MM.1S (cell line): ENCODE data around the gene PAOX.
A peak's percentile ranks its signal among the peaks of the same experiment; 100 is the strongest.

Experiments used
- DNase-seq: peaks from one replicate; pipeline ENCODE4 v3.0.0-alpha.2; 2015
- H2AFZ ChIP-seq: fragments of 300-600 bp; sonication (generic); 2 replicates; pipeline ENCODE4 v1.6.0; 2016; ENCODE audit warnings: antibody characterized with exemption, low read length
- H3F3A ChIP-seq: fragments of 300-600 bp; sonication (generic); 2 replicates; pipeline ENCODE4 v1.6.1; 2016; ENCODE audit warnings: mild to moderate bottlenecking, antibody characterized with exemption, low read length, moderate library complexity, mixed read lengths; ENCODE audit not compliant: insufficient read depth
- H3K27ac ChIP-seq: fragments of 300-600 bp; sonication (generic); 2 replicates; pipeline ENCODE4 v1.5.1; 2016; ENCODE audit warnings: mild to moderate bottlenecking, low read length
- H3K27me3 ChIP-seq: fragments of 300-600 bp; sonication (generic); replicated peaks from 2 replicates; pipeline ENCODE4 v1.6.0; 2016; ENCODE audit warnings: low read length; ENCODE audit not compliant: insufficient read depth
- H3K36me3 ChIP-seq: fragments of 300-600 bp; sonication (generic); replicated peaks from 2 replicates; pipeline ENCODE4 v1.6.1; 2016; ENCODE audit warnings: mild to moderate bottlenecking, low read length, mixed read lengths; ENCODE audit not compliant: insufficient read depth
- H3K4me1 ChIP-seq: fragments of 300-600 bp; sonication (generic); 2 replicates; pipeline ENCODE4 v1.6.1; 2016; ENCODE audit warnings: low read length, mixed read lengths
- H3K4me2 ChIP-seq: fragments of 300-600 bp; sonication (generic); 2 replicates; pipeline ENCODE4 v1.6.0; 2016; ENCODE audit warnings: low read depth, low read length
- H3K4me3 ChIP-seq: fragments of 300-600 bp; sonication (generic); 2 replicates; pipeline ENCODE4 v1.5.1; 2016; ENCODE audit warnings: low read length, mixed read lengths
- H3K79me2 ChIP-seq: fragments of 300-600 bp; sonication (generic); 2 replicates; pipeline ENCODE4 v1.6.1; 2016; ENCODE audit warnings: mixed run types, low read length, mixed read lengths
- H3K9ac ChIP-seq: fragments of 300-600 bp; sonication (generic); 2 replicates; pipeline ENCODE4 v1.6.1; 2016; ENCODE audit warnings: low read length, mixed read lengths
- H3K9me2 ChIP-seq: fragments of 300-600 bp; sonication (generic); replicated peaks from 2 replicates; pipeline ENCODE4 v1.6.1; 2016; ENCODE audit warnings: mild to moderate bottlenecking, low read length, mixed read lengths; ENCODE audit not compliant: insufficient read depth
- H3K9me3 ChIP-seq: fragments of 300-600 bp; sonication (generic); replicated peaks from 2 replicates; pipeline ENCODE4 v1.6.1; 2016; ENCODE audit warnings: mild to moderate bottlenecking, low read length, mixed read lengths; ENCODE audit not compliant: insufficient read depth
- H4K20me1 ChIP-seq: fragments of 300-600 bp; sonication (generic); 2 replicates; pipeline ENCODE4 v1.6.1; 2016; ENCODE audit warnings: mild to moderate bottlenecking, low read length, moderate library complexity, mixed read lengths; ENCODE audit not compliant: insufficient read depth
- EZH2 ChIP-seq: fragments of 300-600 bp; sonication (generic); optimal IDR thresholded peaks from 2 replicates; pipeline ENCODE3; 2017; ENCODE audit warnings: low read depth, mild to moderate bottlenecking, antibody characterized with exemption, low read length, mixed read lengths
- EZH2phosphoT487 ChIP-seq: fragments of 300-600 bp; sonication (generic); IDR thresholded peaks from 2 replicates; pipeline ENCODE4 v1.6.1; 2018; ENCODE audit warnings: antibody characterized with exemption, low read length
- TF ChIP-seq, protein P1 (sequence below): fragments of 300-600 bp; sonication (generic); IDR thresholded peaks from 2 replicates; pipeline ENCODE4 v1.5.1; 2016; ENCODE audit warnings: antibody characterized with exemption, low read length, mixed read lengths

Gene PAOX

DNA sequence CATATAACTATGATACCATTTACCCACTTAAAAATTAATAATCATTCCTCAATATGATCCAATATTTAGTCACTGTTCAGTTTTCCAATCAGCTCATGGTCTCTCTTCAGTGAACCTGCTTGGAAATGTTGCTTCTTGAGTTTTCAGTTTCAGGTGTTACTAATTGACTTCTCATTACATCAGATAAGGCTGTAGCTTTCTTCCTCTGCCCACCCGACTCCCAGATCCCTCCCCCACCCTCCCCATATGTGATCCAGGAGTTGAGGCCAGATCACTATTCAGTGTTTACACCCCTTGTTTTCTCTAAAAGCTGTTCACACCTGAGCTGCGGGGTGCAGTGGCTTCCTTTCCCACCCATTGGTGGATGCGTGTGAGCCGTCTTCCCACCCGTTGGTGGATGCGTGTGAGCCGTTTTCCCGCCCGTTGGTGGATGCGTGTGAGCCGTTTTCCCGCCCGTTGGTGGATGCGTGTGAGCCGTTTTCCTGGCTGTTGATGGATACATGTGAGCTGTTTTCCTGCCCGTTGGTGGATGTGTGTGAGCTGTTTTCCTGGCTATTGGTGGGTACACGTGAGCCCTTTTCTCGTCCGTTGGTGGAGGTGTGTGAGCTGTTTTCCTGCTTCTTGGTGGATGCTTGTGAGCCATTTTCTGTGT is 11.7 kb downstream of the PAOX start:
- peak overlapping the region; percentile 76; the same call in 1 of the 2 replicates for H3K9ac ChIP-seq
- no peaks in the 10 kb centered on the region for H3K27me3 ChIP-seq
- no peaks in the 10 kb centered on the region for H3K9me3 ChIP-seq
- H3K27ac ChIP-seq: peak overlapping the region; percentile 88; the same call in 1 of the 2 replicates
- peak overlapping the region; percentile 92; the same call in 1 of the 2 replicates for H3K4me2 ChIP-seq
- H2AFZ ChIP-seq: no peak overlapping the region
- peaks cover 29% of the 10 kb centered on the region for H3F3A ChIP-seq
- no peak for DNase-seq
- no peaks in the 10 kb centered on the region for H3K9me2 ChIP-seq
- peaks cover 24% of the 10 kb centered on the region for H3K4me1 ChIP-seq
- no peaks in the 10 kb centered on the region for H3K36me3 ChIP-seq
- TF ChIP-seq, protein P1, sequence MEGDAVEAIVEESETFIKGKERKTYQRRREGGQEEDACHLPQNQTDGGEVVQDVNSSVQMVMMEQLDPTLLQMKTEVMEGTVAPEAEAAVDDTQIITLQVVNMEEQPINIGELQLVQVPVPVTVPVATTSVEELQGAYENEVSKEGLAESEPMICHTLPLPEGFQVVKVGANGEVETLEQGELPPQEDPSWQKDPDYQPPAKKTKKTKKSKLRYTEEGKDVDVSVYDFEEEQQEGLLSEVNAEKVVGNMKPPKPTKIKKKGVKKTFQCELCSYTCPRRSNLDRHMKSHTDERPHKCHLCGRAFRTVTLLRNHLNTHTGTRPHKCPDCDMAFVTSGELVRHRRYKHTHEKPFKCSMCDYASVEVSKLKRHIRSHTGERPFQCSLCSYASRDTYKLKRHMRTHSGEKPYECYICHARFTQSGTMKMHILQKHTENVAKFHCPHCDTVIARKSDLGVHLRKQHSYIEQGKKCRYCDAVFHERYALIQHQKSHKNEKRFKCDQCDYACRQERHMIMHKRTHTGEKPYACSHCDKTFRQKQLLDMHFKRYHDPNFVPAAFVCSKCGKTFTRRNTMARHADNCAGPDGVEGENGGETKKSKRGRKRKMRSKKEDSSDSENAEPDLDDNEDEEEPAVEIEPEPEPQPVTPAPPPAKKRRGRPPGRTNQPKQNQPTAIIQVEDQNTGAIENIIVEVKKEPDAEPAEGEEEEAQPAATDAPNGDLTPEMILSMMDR: no peak
- TF ChIP-seq EZH2 (no peak), EZH2phosphoT487 (no peak)
- peaks cover 29% of the 10 kb centered on the region for H3K79me2 ChIP-seq
- no peaks in the 10 kb centered on the region for H4K20me1 ChIP-seq
- peak overlapping the region; percentile 68; the same call in 1 of the 2 replicates for H3K4me3 ChIP-seq

DNA sequence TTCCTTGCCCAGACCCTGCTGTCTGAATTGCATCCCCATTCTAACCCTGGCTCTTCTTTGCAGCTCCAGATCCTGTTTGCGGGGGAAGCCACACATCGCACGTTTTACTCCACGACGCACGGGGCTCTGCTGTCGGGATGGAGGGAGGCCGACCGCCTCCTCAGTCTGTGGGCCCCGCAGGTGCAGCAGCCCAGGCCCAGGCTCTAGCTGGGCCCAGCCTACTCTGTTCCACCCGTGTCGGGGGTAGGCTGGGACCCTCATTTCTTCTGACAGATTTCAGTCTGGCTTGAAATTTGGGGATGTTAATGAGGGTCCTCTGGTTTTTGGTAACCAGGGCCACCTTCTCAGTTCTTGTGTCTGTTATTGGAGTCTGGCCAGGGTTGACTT is 12.2 kb downstream of the PAOX start:
- Histone ChIP-seq H4K20me1 (no peaks in the 10 kb centered on the region), H3K4me2 (0 out of 2 replicates have a peak overlapping the region, but pooled peaks have one; percentile 92), H3F3A (peaks cover 29% of the 10 kb centered on the region), H3K9ac (no peak overlapping the region), H2AFZ (no peak overlapping the region), H3K4me3 (no peak overlapping the region), H3K27me3 (no peaks in the 10 kb centered on the region), H3K36me3 (no peaks in the 10 kb centered on the region), H3K4me1 (peaks cover 24% of the 10 kb centered on the region), H3K27ac (peak overlapping the region; percentile 88; the same call in 1 of the 2 replicates), H3K79me2 (peaks cover 34% of the 10 kb centered on the region), H3K9me2 (no peaks in the 10 kb centered on the region), H3K9me3 (no peaks in the 10 kb centered on the region)
- no peak for DNase-seq
- TF ChIP-seq, protein P1: no peak
- TF ChIP-seq EZH2 (no peak), EZH2phosphoT487 (no peak)

DNA sequence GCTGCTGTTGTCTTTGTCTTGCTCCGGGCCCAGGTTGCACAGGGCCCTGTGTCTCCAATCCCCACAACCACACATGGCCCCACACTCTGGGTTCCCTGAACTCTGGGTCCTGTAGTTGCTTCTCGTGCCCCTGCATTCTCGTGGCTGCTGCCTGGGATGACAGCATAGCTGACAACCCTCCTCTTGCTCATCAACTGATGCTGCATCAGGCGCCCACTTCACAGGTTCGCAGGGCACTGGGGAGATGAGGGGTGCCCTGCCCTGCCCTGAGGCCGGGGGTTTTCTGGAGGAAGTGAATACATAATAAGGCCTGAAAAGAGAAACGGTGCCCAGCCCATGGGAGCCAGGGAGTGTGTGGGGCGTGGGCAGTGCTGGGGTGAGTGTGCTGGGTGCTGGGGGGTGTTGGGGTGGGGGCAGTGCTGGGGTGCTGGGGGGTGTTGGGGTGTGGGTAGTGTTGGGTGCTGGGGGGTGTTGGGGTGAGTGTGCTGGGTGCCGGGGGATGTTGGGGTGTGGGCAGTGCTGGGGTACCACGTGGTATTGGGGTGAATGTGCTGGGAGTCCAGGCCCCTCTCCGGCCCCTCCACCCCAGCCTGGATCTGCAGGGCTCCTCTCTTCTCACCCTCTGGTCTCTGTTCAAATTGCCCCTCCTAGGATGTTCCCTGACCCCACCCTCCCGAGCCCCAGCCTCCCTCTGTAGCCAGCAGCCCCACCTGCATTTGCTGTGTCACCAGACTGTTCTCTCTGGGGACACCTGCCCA is 12.9 kb downstream of the PAOX start:
- no peak for DNase-seq
- no peaks in the 10 kb centered on the region for H3K9me3 ChIP-seq
- H3K36me3 ChIP-seq: no peaks in the 10 kb centered on the region
- no peak overlapping the region for H2AFZ ChIP-seq
- no peaks in the 10 kb centered on the region for H4K20me1 ChIP-seq
- peaks cover 36% of the 10 kb centered on the region for H3K79me2 ChIP-seq
- no peak overlapping the region for H3K9ac ChIP-seq
- TF ChIP-seq EZH2 (no peak), EZH2phosphoT487 (no peak)
- TF ChIP-seq, protein P1: no peak
- H3K9me2 ChIP-seq: no peaks in the 10 kb centered on the region
- peaks cover 24% of the 10 kb centered on the region for H3K4me1 ChIP-seq
- H3F3A ChIP-seq: peaks cover 29% of the 10 kb centered on the region
- H3K4me3 ChIP-seq: no peak overlapping the region
- no peak overlapping the region for H3K4me2 ChIP-seq
- H3K27me3 ChIP-seq: no peaks in the 10 kb centered on the region
- no peak overlapping the region for H3K27ac ChIP-seq
